Type B pancreatic cell (in vitro differentiated cells): ENCODE results near the gene PDF. TPM values are rescaled to one million over a fixed set of nuclear protein-coding genes. Genes with fewer than 3 reads are reported as not detected.
A peak's percentile ranks its signal among the peaks of the same experiment; 100 is the strongest.
"Not testable (repeated sequence)": the region's sequence is repeated elsewhere in the genome, so short reads cannot be mapped to it uniquely, and the experiment has no call there.

Source experiments
- DNase-seq: peaks from one replicate; pipeline ENCODE4 v3.0.0; 2021; ENCODE audit warnings: mixed read lengths; ENCODE audit not compliant: unreplicated experiment; ENCODE audit errors: extremely low spot score
- H3K27ac Mint-ChIP-seq: 2 replicates; pipeline ENCODE4 v1.8.0; 2021; ENCODE audit warnings: mild to moderate bottlenecking, mixed read lengths
- H3K27me3 Mint-ChIP-seq: 2 replicates; pipeline ENCODE4 v1.8.0; 2021; ENCODE audit warnings: mixed read lengths
- H3K36me3 Mint-ChIP-seq: 2 replicates; pipeline ENCODE4 v1.8.0; 2021; ENCODE audit warnings: mixed read lengths
- H3K4me1 Mint-ChIP-seq: one replicate; pipeline ENCODE4 v1.8.0; 2021; ENCODE audit warnings: mixed read lengths; ENCODE audit not compliant: unreplicated experiment
- H3K4me3 Mint-ChIP-seq: 2 replicates; pipeline ENCODE4 v1.8.0; 2021; ENCODE audit warnings: mild to moderate bottlenecking, mixed read lengths
- H3K9me3 Mint-ChIP-seq: 2 replicates; pipeline ENCODE4 v1.8.0; 2021; ENCODE audit warnings: mixed read lengths
- total RNA-seq: library from RNA; stranded (reverse); gene quantifications from 2 replicates; pipeline ENCODE4 v1.2.1, GENCODE V29; 2021; ENCODE audit warnings: low replicate concordance
- TF ChIP-seq, protein P1 (sequence below): fragments of 200-600 bp; sonication (generic); conservative IDR thresholded peaks from 2 replicates; pipeline ENCODE4 v1.5.0; 2021; ENCODE audit warnings: antibody characterized with exemption, mild to moderate bottlenecking

Gene PDF
- total RNA-seq, 1 donor from 2014 or later: 14.6 TPM

- no peaks in the 10 kb centered on the region for H3K27me3 Mint-ChIP-seq
- H3K27ac Mint-ChIP-seq: peak overlapping the region; percentile 37
Measured at GRCh38 chr16:69363281-69363717, 32.9 kb upstream of the PDF start.

GRCh38 chr16:69360070-69360469, 29.7 kb upstream of the PDF start:
- H3K27ac Mint-ChIP-seq, H3K9me3 Mint-ChIP-seq, H3K4me1 Mint-ChIP-seq, H3K4me3 Mint-ChIP-seq, H3K27me3 Mint-ChIP-seq: not testable (repeated sequence)
- peaks cover 16% of the 10 kb centered on the region for H3K36me3 Mint-ChIP-seq
- peak; percentile 20 for DNase-seq

More at GRCh38 chr16:69363281-69363717, 32.9 kb upstream of the PDF start:
- H3K4me1 Mint-ChIP-seq: peaks cover 7% of the 10 kb centered on the region
- TF ChIP-seq, protein P1, sequence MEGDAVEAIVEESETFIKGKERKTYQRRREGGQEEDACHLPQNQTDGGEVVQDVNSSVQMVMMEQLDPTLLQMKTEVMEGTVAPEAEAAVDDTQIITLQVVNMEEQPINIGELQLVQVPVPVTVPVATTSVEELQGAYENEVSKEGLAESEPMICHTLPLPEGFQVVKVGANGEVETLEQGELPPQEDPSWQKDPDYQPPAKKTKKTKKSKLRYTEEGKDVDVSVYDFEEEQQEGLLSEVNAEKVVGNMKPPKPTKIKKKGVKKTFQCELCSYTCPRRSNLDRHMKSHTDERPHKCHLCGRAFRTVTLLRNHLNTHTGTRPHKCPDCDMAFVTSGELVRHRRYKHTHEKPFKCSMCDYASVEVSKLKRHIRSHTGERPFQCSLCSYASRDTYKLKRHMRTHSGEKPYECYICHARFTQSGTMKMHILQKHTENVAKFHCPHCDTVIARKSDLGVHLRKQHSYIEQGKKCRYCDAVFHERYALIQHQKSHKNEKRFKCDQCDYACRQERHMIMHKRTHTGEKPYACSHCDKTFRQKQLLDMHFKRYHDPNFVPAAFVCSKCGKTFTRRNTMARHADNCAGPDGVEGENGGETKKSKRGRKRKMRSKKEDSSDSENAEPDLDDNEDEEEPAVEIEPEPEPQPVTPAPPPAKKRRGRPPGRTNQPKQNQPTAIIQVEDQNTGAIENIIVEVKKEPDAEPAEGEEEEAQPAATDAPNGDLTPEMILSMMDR: no peak
- no peaks in the 10 kb centered on the region for H3K9me3 Mint-ChIP-seq
- H3K36me3 Mint-ChIP-seq: peaks cover 22% of the 10 kb centered on the region
- no peak overlapping the region for H3K4me3 Mint-ChIP-seq
- DNase-seq: peak; percentile 22

GRCh38 chr16:69351309-69352027, 21.1 kb upstream of the PDF start, which contains the start of gene TMED6:
TSS of gene TMED6 (minus strand) at chr16:69351786. CDS start at chr16:69351753, 33 bp downstream.
- H3K4me3 Mint-ChIP-seq: peak within 1 kb of the TSS; percentile 74
- TF ChIP-seq, protein P1: no peak
- no peak for DNase-seq
- no peaks in the 10 kb centered on the region for H3K27me3 Mint-ChIP-seq
- peaks cover 13% of the 10 kb centered on the region for H3K4me1 Mint-ChIP-seq
- peaks cover 16% of the 10 kb centered on the region for H3K36me3 Mint-ChIP-seq
- H3K27ac Mint-ChIP-seq: peak within 1 kb of the TSS; percentile 57
- no peaks in the 10 kb centered on the region for H3K9me3 Mint-ChIP-seq

DNA sequence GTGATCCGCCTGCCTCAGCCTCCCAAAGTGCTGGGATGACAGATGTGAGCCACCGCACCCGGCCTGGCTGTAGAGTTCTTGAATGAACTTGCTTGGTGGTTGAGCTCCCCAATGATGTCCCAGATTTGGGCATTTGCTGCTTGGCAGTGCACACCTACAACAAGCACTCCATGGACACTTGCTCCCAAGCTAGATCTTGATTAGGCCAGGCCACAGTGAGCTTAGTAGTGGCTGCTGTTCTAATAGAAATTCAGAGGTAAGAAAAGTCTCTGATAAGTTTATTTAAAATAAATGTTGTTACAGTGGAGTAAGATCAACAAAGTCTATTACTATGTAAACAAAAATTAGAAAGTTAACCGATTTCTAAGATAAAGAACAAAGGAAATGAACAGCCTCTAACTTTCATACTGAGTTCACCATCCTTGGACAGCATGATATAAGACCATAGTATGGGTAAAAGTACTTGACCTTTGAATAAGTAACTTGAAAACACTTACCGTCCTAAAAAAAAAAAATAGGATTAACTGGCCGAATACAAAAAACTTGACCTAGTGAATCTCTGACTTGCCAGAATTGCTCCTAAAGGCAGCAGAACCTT, 20.2 kb upstream of the PDF start:
- H3K27ac Mint-ChIP-seq: peak overlapping the region; percentile 57
- DNase-seq: no peak
- H3K4me3 Mint-ChIP-seq: peak overlapping the region; percentile 74
- TF ChIP-seq, protein P1: no peak
- H3K9me3 Mint-ChIP-seq: no peaks in the 10 kb centered on the region
- no peaks in the 10 kb centered on the region for H3K27me3 Mint-ChIP-seq
- H3K4me1 Mint-ChIP-seq: peaks cover 13% of the 10 kb centered on the region
- peaks cover 13% of the 10 kb centered on the region for H3K36me3 Mint-ChIP-seq

DNA sequence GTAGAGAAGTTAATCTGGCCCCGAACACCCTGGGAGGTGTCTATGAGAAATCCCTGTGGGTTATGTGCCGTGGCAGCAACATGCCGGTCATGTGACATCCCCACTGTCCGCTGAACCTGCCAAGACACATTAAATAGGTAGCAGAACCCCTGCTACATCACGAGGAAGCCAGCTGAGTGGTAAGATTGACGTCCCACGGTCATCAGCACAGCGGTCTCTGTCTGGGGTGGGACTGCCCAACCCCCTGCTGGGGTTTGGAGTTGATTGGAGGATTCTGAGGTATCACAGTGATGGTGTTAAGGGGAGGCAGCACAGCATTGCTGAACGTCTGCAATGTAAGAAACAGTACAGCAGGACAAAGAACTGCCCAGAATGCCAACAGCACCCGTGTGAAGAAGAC, 19.1 kb upstream of the PDF start:
- DNase-seq: no peak
- TF ChIP-seq, protein P1: no peak
- Mint-ChIP-seq H3K27me3 (no peaks in the 10 kb centered on the region), H3K4me1 (peaks cover 13% of the 10 kb centered on the region), H3K9me3 (no peaks in the 10 kb centered on the region), H3K4me3 (no peak overlapping the region), H3K27ac (no peak overlapping the region), H3K36me3 (peaks cover 9% of the 10 kb centered on the region)

- peaks cover 13% of the 10 kb centered on the region for H3K4me1 Mint-ChIP-seq
- TF ChIP-seq, protein P1: no peak
Measured at GRCh38 chr16:69348222-69348621, 17.8 kb upstream of the PDF start.

More at GRCh38 chr16:69348222-69348621, 17.8 kb upstream of the PDF start:
- Mint-ChIP-seq H3K27me3 (no peaks in the 10 kb centered on the region), H3K4me3 (no peak overlapping the region), H3K36me3 (peaks cover 8% of the 10 kb centered on the region), H3K27ac (no peak overlapping the region), H3K9me3 (no peaks in the 10 kb centered on the region)
- DNase-seq: no peak
